ENCODE measurements around the gene NDUFA12. TPM values are rescaled to one million over a fixed set of nuclear protein-coding genes. Genes with fewer than 3 reads are reported as not detected.

The NDUFA12 gene
- total RNA-seq, 1 donor from 2014 or later: 112 TPM

GRCh38 chr12:95004610-95005009, 1.1 kb upstream of the NDUFA12 start:
- peaks cover 3% of the 10 kb centered on the region for H3K9me3 Mint-ChIP-seq (ENCODE audit: unreplicated experiment)
- H3K4me3 Mint-ChIP-seq (ENCODE audit: unreplicated experiment): peak overlapping the region; percentile 66

GRCh38 chr12:95003921-95004272, 400 bp upstream of the NDUFA12 start:
- no peaks in the 10 kb centered on the region for H3K27me3 Mint-ChIP-seq (ENCODE audit: low read depth, unreplicated experiment)
- Histone ChIP-seq H3K27ac (ENCODE audit: low read depth, low read length) (peak overlapping the region; percentile 84), H3K4me3 (ENCODE audit: insufficient read depth, low read depth, low read length) (peak overlapping the region; percentile 81), H3K9me3 (ENCODE audit: insufficient read depth, low read depth, low read length) (no peaks in the 10 kb centered on the region), H3K4me1 (ENCODE audit: insufficient read depth, low read length) (peaks cover 6% of the 10 kb centered on the region), H3K36me3 (ENCODE audit: insufficient read depth, low read length) (peaks cover 11% of the 10 kb centered on the region), H2AFZ (ENCODE audit: low read depth, low read length) (peak overlapping the region; percentile 86), H3K4me2 (ENCODE audit: low read length) (peak overlapping the region; percentile 95), H3K27me3 (ENCODE audit: insufficient read depth, low read length) (no peaks in the 10 kb centered on the region), H4K20me1 (ENCODE audit: insufficient read depth, low read length) (peaks cover 5% of the 10 kb centered on the region), H3K79me2 (ENCODE audit: insufficient read depth, low read length) (peaks cover 35% of the 10 kb centered on the region), H3K9ac (ENCODE audit: low read length) (peak overlapping the region; percentile 89)
- H3K4me1 Mint-ChIP-seq (ENCODE audit: low read depth, unreplicated experiment): peaks cover 6% of the 10 kb centered on the region
- DNase-seq (ENCODE audit: low read depth) (no peak), FAIRE-seq (no peak)
- H3K27ac Mint-ChIP-seq (ENCODE audit: unreplicated experiment): peak overlapping the region; percentile 91
- TF ChIP-seq CTCF (IDR thresholded peaks at IDR 0.05; ENCODE audit: insufficient read depth, low read depth, low read length): no peak
- no peak for TF ChIP-seq EZH2 (IDR thresholded peaks at IDR 0.05; ENCODE audit: insufficient read depth, low read length)
- peaks cover 2% of the 10 kb centered on the region for H3K36me3 Mint-ChIP-seq (ENCODE audit: low read depth, unreplicated experiment)
- H3K4me3 Mint-ChIP-seq (ENCODE audit: unreplicated experiment): peak overlapping the region; percentile 97
- H3K9me3 Mint-ChIP-seq (ENCODE audit: unreplicated experiment): peaks cover 3% of the 10 kb centered on the region

More at GRCh38 chr12:95004610-95005009, 1.1 kb upstream of the NDUFA12 start:
- FAIRE-seq (no peak), DNase-seq (ENCODE audit: low read depth) (no peak)
- Mint-ChIP-seq H3K4me1 (ENCODE audit: low read depth, unreplicated experiment) (peaks cover 4% of the 10 kb centered on the region), H3K36me3 (ENCODE audit: low read depth, unreplicated experiment) (peaks cover 2% of the 10 kb centered on the region), H3K27me3 (ENCODE audit: low read depth, unreplicated experiment) (no peaks in the 10 kb centered on the region), H3K27ac (ENCODE audit: unreplicated experiment) (peak overlapping the region; percentile 91)
- peaks cover 5% of the 10 kb centered on the region for H4K20me1 ChIP-seq (ENCODE audit: insufficient read depth, low read length)
- no peaks in the 10 kb centered on the region for H3K27me3 ChIP-seq (ENCODE audit: insufficient read depth, low read length)
- peaks cover 9% of the 10 kb centered on the region for H3K36me3 ChIP-seq (ENCODE audit: insufficient read depth, low read length)
- no peaks in the 10 kb centered on the region for H3K9me3 ChIP-seq (ENCODE audit: insufficient read depth, low read depth, low read length)
- H3K4me2 ChIP-seq (ENCODE audit: low read length): no peak overlapping the region
- H3K4me3 ChIP-seq (ENCODE audit: insufficient read depth, low read depth, low read length): no peak overlapping the region
- peaks cover 6% of the 10 kb centered on the region for H3K4me1 ChIP-seq (ENCODE audit: insufficient read depth, low read length)
- H3K9ac ChIP-seq (ENCODE audit: low read length): no peak overlapping the region
- peaks cover 28% of the 10 kb centered on the region for H3K79me2 ChIP-seq (ENCODE audit: insufficient read depth, low read length)
- no peak overlapping the region for H3K27ac ChIP-seq (ENCODE audit: low read depth, low read length)
- no peak overlapping the region for H2AFZ ChIP-seq (ENCODE audit: low read depth, low read length)
- TF ChIP-seq CTCF (IDR thresholded peaks at IDR 0.05; ENCODE audit: insufficient read depth, low read depth, low read length): no peak
- no peak for TF ChIP-seq EZH2 (IDR thresholded peaks at IDR 0.05; ENCODE audit: insufficient read depth, low read length)

DNA sequence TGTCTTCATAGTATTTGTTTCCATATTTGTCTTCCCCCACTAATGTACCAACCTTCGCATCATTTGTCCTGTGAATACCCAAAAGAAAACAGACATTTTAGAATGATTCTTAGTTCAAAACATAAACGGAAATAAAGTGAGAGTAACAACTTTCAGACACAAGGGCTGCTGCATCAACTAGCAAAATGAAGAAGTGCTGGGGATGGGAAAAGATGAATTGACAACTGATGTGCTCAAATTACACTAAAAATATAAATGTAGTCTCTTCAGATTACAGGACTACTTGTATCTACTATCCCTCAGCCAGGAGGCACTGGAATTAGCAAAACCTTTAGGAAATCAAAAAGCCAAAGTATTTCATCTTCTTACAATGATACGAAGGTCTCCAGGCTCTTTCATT, 743 bp downstream of the NDUFA12 start:
- no peaks in the 10 kb centered on the region for H3K27me3 Mint-ChIP-seq (ENCODE audit: low read depth, unreplicated experiment)
- Histone ChIP-seq H3K36me3 (ENCODE audit: insufficient read depth, low read length) (peaks cover 11% of the 10 kb centered on the region), H3K27ac (ENCODE audit: low read depth, low read length) (peak overlapping the region; percentile 84), H2AFZ (ENCODE audit: low read depth, low read length) (peak overlapping the region; percentile 86), H3K9ac (ENCODE audit: low read length) (peak overlapping the region; percentile 89), H3K79me2 (ENCODE audit: insufficient read depth, low read length) (peaks cover 46% of the 10 kb centered on the region), H3K27me3 (ENCODE audit: insufficient read depth, low read length) (no peaks in the 10 kb centered on the region), H3K4me3 (ENCODE audit: insufficient read depth, low read depth, low read length) (peak overlapping the region; percentile 81), H3K9me3 (ENCODE audit: insufficient read depth, low read depth, low read length) (no peaks in the 10 kb centered on the region), H3K4me2 (ENCODE audit: low read length) (peak overlapping the region; percentile 95), H4K20me1 (ENCODE audit: insufficient read depth, low read length) (peaks cover 5% of the 10 kb centered on the region), H3K4me1 (ENCODE audit: insufficient read depth, low read length) (peaks cover 6% of the 10 kb centered on the region)
- no peak for FAIRE-seq
- no peak for TF ChIP-seq EZH2 (IDR thresholded peaks at IDR 0.05; ENCODE audit: insufficient read depth, low read length)
- no peak for TF ChIP-seq CTCF (IDR thresholded peaks at IDR 0.05; ENCODE audit: insufficient read depth, low read depth, low read length)
- no peaks in the 10 kb centered on the region for H3K9me3 Mint-ChIP-seq (ENCODE audit: unreplicated experiment)
- peaks cover 6% of the 10 kb centered on the region for H3K4me1 Mint-ChIP-seq (ENCODE audit: low read depth, unreplicated experiment)
- peaks cover 2% of the 10 kb centered on the region for H3K36me3 Mint-ChIP-seq (ENCODE audit: low read depth, unreplicated experiment)
- no peak overlapping the region for H3K27ac Mint-ChIP-seq (ENCODE audit: unreplicated experiment)
- peak overlapping the region; percentile 97 for H3K4me3 Mint-ChIP-seq (ENCODE audit: unreplicated experiment)
- no peak for DNase-seq (ENCODE audit: low read depth)
